OCI-LY1 (cell line): ENCODE data around the gene IRAK3.

ENCODE experiments used
- CTCF ChIP-seq: fragments of 200-600 bp; sonication (generic), shearing (Covaris generic); IDR thresholded peaks from 2 replicates; pipeline ENCODE4 v1.5.1; 2017; ENCODE audit warnings: mild to moderate bottlenecking, antibody characterized with exemption, low read length, moderate library complexity, mixed read lengths
- EZH2 ChIP-seq: fragments of 200-600 bp; sonication (generic), shearing (Covaris generic); IDR thresholded peaks from 2 replicates; pipeline ENCODE4 v1.8.0; 2017; ENCODE audit warnings: borderline replicate concordance, mixed run types, mild to moderate bottlenecking, antibody characterized with exemption, low read length, moderate library complexity, mixed read lengths

- TF ChIP-seq CTCF = no peak
- no peak for TF ChIP-seq EZH2
These were observed 48.0 kb downstream of the IRAK3 start for GRCh38 chr12:66236969-66237368.
